Activated CD8-positive, alpha-beta memory T cell treated with anti-CD3 and anti-CD28 coated beads for 1 hour (primary cell): ENCODE measurements around the gene KREMEN1.
A peak's percentile ranks its signal among the peaks of the same experiment; 100 is the strongest.
"Not testable (repeated sequence)": the region's sequence is repeated elsewhere in the genome, so short reads cannot be mapped to it uniquely, and the experiment has no call there.

Experiments
- DNase-seq, 2 donors: peaks; one replicate each; pipeline ENCODE4 v3.0.0-alpha.2; 2020; ENCODE audit warnings: low read depth in 1 of 2; ENCODE audit errors: extremely low read depth in 1 of 2

Gene KREMEN1

GRCh38 chr22:29072979-29073617 lies at the start of gene KREMEN1:
KREMEN1 (plus strand) TSS chr22:29073035; CDS start chr22:29073131, 96 bp downstream.
- no peak for DNase-seq

- no peak for DNase-seq
Measured at GRCh38 chr22:29023172-29023796, 49.6 kb upstream of the KREMEN1 start.

GRCh38 chr22:29026579-29026978 lies 46.3 kb upstream of the KREMEN1 start:
- no peak for DNase-seq

- no peak for DNase-seq
Measured at GRCh38 chr22:29028468-29028867, 44.4 kb upstream of the KREMEN1 start.

GRCh38 chr22:29029202-29030000 lies 43.4 kb upstream of the KREMEN1 start:
- no peak for DNase-seq

GRCh38 chr22:29030016-29030617 lies 42.7 kb upstream of the KREMEN1 start:
- DNase-seq, result no peak

- DNase-seq, result no peak
Measured at GRCh38 chr22:29030618-29031226, 42.1 kb upstream of the KREMEN1 start.

GRCh38 chr22:29031227-29032011 lies 41.4 kb upstream of the KREMEN1 start:
- DNase-seq, result no peak

GRCh38 chr22:29032014-29032475 lies 40.8 kb upstream of the KREMEN1 start:
- no peak for DNase-seq

- no peak for DNase-seq
Measured at GRCh38 chr22:29032584-29032983, 40.3 kb upstream of the KREMEN1 start.

- DNase-seq, result no peak
Measured at GRCh38 chr22:29037340-29037932, 35.4 kb upstream of the KREMEN1 start.

- DNase-seq, result no peak
Measured at GRCh38 chr22:29039148-29039547, 33.7 kb upstream of the KREMEN1 start.

GRCh38 chr22:29039684-29040083 lies 33.2 kb upstream of the KREMEN1 start:
- DNase-seq, result not testable (repeated sequence)

- peak; percentile 42 for DNase-seq
Measured at GRCh38 chr22:29040385-29041275, 32.2 kb upstream of the KREMEN1 start.

GRCh38 chr22:29041408-29041807 lies 31.4 kb upstream of the KREMEN1 start:
- no peak for DNase-seq

GRCh38 chr22:29043906-29044575 lies 28.8 kb upstream of the KREMEN1 start:
- no peak for DNase-seq

GRCh38 chr22:29044657-29045176 lies 28.1 kb upstream of the KREMEN1 start:
- no peak for DNase-seq
